Measurements from ENCODE around the gene FOXP1. TPM values are rescaled to one million over a fixed set of nuclear protein-coding genes. Genes with fewer than 3 reads are reported as not detected.

Gene FOXP1
- total and polyA plus RNA-seq, 2 of the 13 experiments (the other 11 are each of a cell fraction or from before 2014, with no cell fraction given), result 40.4 to 59.0 TPM

- TF ChIP-seq ZBTB2 (CRISPR knock-in tag; IDR thresholded peaks at IDR 0.05; ENCODE audit: low read depth) (no peak), NCOA2 (CRISPR knock-in tag; IDR thresholded peaks at IDR 0.05) (peak; percentile 61; the same call in 1 of the 2 replicates), ZNF441 (CRISPR knock-in tag; IDR thresholded peaks at IDR 0.05; ENCODE audit: borderline replicate concordance) (no peak), U2AF1 (optimal IDR thresholded peaks at IDR 0.05; ENCODE audit: low read depth, low read length) (no peak), LRRFIP1 (CRISPR knock-in tag; conservative IDR thresholded peaks at IDR 0.05) (no peak), FOXK1 (CRISPR knock-in tag; IDR thresholded peaks at IDR 0.05; ENCODE audit: borderline replicate concordance, low read depth) (no peak), ZNF407 (CRISPR knock-in tag; IDR thresholded peaks at IDR 0.05; ENCODE audit: not compliant biosample characterization) (no peak), HNRNPH1 (optimal IDR thresholded peaks at IDR 0.05; ENCODE audit: low read depth, low read length) (no peak), CAMTA2 (CRISPR knock-in tag; IDR thresholded peaks at IDR 0.05; ENCODE audit: borderline replicate concordance) (no peak), PRDM15 (CRISPR knock-in tag; IDR thresholded peaks at IDR 0.05) (no peak), SAP130 (CRISPR knock-in tag; IDR thresholded peaks at IDR 0.05; ENCODE audit: low read depth) (peak; percentile 39; the same call in 1 of the 2 replicates), NFKBIZ (CRISPR knock-in tag; IDR thresholded peaks at IDR 0.05) (no peak), ONECUT2 (CRISPR knock-in tag; IDR thresholded peaks at IDR 0.05) (no peak), ZNF383 (CRISPR knock-in tag; IDR thresholded peaks at IDR 0.05; ENCODE audit: borderline replicate concordance) (no peak), MIER2 (CRISPR knock-in tag; IDR thresholded peaks at IDR 0.05) (no peak)
Observed at GRCh38 chr3:71153713-71154112, 429.8 kb downstream of the FOXP1 start (continued).
